H1 (cell line): Measurements from ENCODE around the gene TSPEAR. TPM values are rescaled to one million over a fixed set of nuclear protein-coding genes. Genes with fewer than 3 reads are reported as not detected.

Experiments used
- CTCF ChIA-PET: fragments of 300-600 bp; sonication (Branson Sonifier 250); formaldehyde crosslinking; loops from one replicate; lab custom pipeline; 2021; ENCODE audit not compliant: partially characterized antibody; lab: Charles Lee
- POLR2A ChIA-PET: fragments of 300-600 bp; sonication (Branson Sonifier 250); formaldehyde crosslinking; loops from one replicate; lab custom pipeline; 2021; ENCODE audit warnings: inconsistent platforms; ENCODE audit not compliant: partially characterized antibody; lab: Charles Lee
- DNase-seq, 2 experiments: peaks; one replicate each; pipeline versions ENCODE4 v3.0.0 to v3.0.0-alpha.2; 2010 to 2022; ENCODE audit warnings: low spot score in 2 of 2, low read depth in 1 of 2, mixed read lengths in 1 of 2
- FAIRE-seq: peaks from 2 replicates; lab custom pipeline; 2011; peaks lifted over from hg19 to GRCh38; lab: Jason Lieb, UNC
- H2AFZ ChIP-seq: 2 replicates; pipeline ENCODE4 v1.8.1; 2012; ENCODE audit warnings: low read length, inconsistent platforms
- H2AK5ac ChIP-seq: 2 replicates; pipeline ENCODE4 v1.6.1; 2013; ENCODE audit warnings: low read depth, low read length
- H2BK120ac ChIP-seq: replicated peaks from 2 replicates; pipeline ENCODE3; 2013; ENCODE audit warnings: low read depth, low read length, inconsistent platforms
- H2BK12ac ChIP-seq: 2 replicates; pipeline ENCODE4 v1.6.1; 2013; ENCODE audit warnings: low read depth, low read length
- H2BK15ac ChIP-seq: 2 replicates; pipeline ENCODE4 v1.6.1; 2013; ENCODE audit warnings: low read length
- H2BK20ac ChIP-seq: 2 replicates; pipeline ENCODE4 v1.6.1; 2013; ENCODE audit warnings: low read length
- H2BK5ac ChIP-seq: 2 replicates; pipeline ENCODE4 v1.6.1; 2013; ENCODE audit warnings: low read depth, low read length
- H3K14ac ChIP-seq: 2 replicates; pipeline ENCODE4 v1.6.1; 2013; ENCODE audit warnings: inconsistent platforms; ENCODE audit not compliant: insufficient read length
- H3K18ac ChIP-seq: 2 replicates; pipeline ENCODE4 v1.6.1; 2013; ENCODE audit warnings: low read length; ENCODE audit errors: extremely low read depth
- H3K23ac ChIP-seq: 2 replicates; pipeline ENCODE4 v1.6.1; 2013; ENCODE audit warnings: inconsistent platforms; ENCODE audit not compliant: insufficient read length
- H3K23me2 ChIP-seq: 2 replicates; pipeline ENCODE4 v1.6.1; 2013; ENCODE audit warnings: low read depth, low read length
- H3K27ac ChIP-seq: 2 replicates; pipeline ENCODE4 v1.6.1; 2011; ENCODE audit warnings: low read depth, low read length, inconsistent platforms
- H3K27me3 ChIP-seq, 4 experiments: replicated peaks in 1 of 4; 1 replicate in 1 of 4; 2 replicates in 3 of 4; pipeline versions ENCODE4 v1.6.1 to v1.8.1; 2011 to 2013; ENCODE audit warnings: low read length in 3 of 4, mild to moderate bottlenecking in 3 of 4, inconsistent platforms in 2 of 4, mixed read lengths in 2 of 4, moderate library complexity in 1 of 4; ENCODE audit not compliant: control insufficient read depth in 3 of 4, insufficient read depth in 3 of 4; ENCODE audit errors: extremely low read depth in 1 of 4
- H3K36me3 ChIP-seq, 4 experiments: 2 replicates each; pipeline versions ENCODE4 v1.6.1 to v1.8.1; 2011 to 2013; ENCODE audit warnings: mild to moderate bottlenecking in 4 of 4, low read length in 3 of 4, moderate library complexity in 2 of 4, control low read depth in 1 of 4, inconsistent platforms in 1 of 4; ENCODE audit not compliant: insufficient read depth in 4 of 4, control insufficient read depth in 2 of 4
- H3K4ac ChIP-seq: replicated peaks from 2 replicates; pipeline ENCODE3; 2013; ENCODE audit warnings: low read length, low read depth, mixed read lengths, inconsistent platforms; ENCODE audit not compliant: insufficient read length
- H3K4me1 ChIP-seq, 4 experiments: replicated peaks in 1 of 4; 1 replicate in 1 of 4; 2 replicates in 3 of 4; pipeline versions ENCODE4 v1.6.1 to v1.8.1; 2011 to 2013; ENCODE audit warnings: low read length in 3 of 4, inconsistent platforms in 2 of 4, mixed read lengths in 1 of 4; ENCODE audit not compliant: insufficient read depth in 4 of 4, control insufficient read depth in 3 of 4
- H3K4me2 ChIP-seq, 2 experiments: 2 replicates each; pipeline versions ENCODE4 v1.6.1 to v1.8.1; 2011 to 2013; ENCODE audit warnings: low read depth in 2 of 2, low read length in 2 of 2, control low read depth in 1 of 2, inconsistent platforms in 1 of 2, mild to moderate bottlenecking in 1 of 2; ENCODE audit not compliant: insufficient read depth in 1 of 2
- H3K4me3 ChIP-seq, 4 experiments: fragments of 200-600, 300-600 bp in 1 of 4; sonication (generic), shearing (Covaris generic), sonication (Bioruptor Twin) in 1 of 4; 2 replicates each; pipeline versions ENCODE4 v1.5.1 to v1.8.1; 2011 to 2016; ENCODE audit warnings: low read length in 4 of 4, low read depth in 3 of 4, control low read depth in 2 of 4, inconsistent platforms in 2 of 4, mild to moderate bottlenecking in 2 of 4, mixed read lengths in 1 of 4, moderate library complexity in 1 of 4; ENCODE audit not compliant: insufficient read depth in 2 of 4; ENCODE audit errors: extremely low read depth in 1 of 4
- H3K56ac ChIP-seq: replicated peaks from 2 replicates; pipeline ENCODE3; 2013; ENCODE audit warnings: low read depth, mild to moderate bottlenecking, mixed read lengths, low read length, inconsistent platforms; ENCODE audit not compliant: insufficient read length
- H3K79me1 ChIP-seq: 2 replicates; pipeline ENCODE4 v1.6.1; 2013; ENCODE audit warnings: low read depth, low read length, control low read depth
- H3K79me2 ChIP-seq, 2 experiments: 2 replicates each; pipeline versions ENCODE4 v1.6.1 to v1.8.1; 2012 to 2013; ENCODE audit warnings: low read length in 2 of 2, mild to moderate bottlenecking in 2 of 2, inconsistent platforms in 1 of 2; ENCODE audit not compliant: insufficient read depth in 2 of 2, control insufficient read depth in 1 of 2
- H3K9ac ChIP-seq, 4 experiments: replicated peaks in 1 of 4; 1 replicate in 1 of 4; 2 replicates in 3 of 4; pipeline versions ENCODE4 v1.6.1 to v1.8.1; 2011 to 2013; ENCODE audit warnings: low read depth in 3 of 4, low read length in 3 of 4, control low read depth in 2 of 4, mild to moderate bottlenecking in 2 of 4, moderate library complexity in 2 of 4, inconsistent platforms in 1 of 4; ENCODE audit errors: extremely low read depth in 1 of 4
- H3K9me3 ChIP-seq, 2 experiments: 2 replicates each; pipeline versions ENCODE4 v1.6.1 to v1.8.1; 2012 to 2013; ENCODE audit warnings: mild to moderate bottlenecking in 2 of 2, moderate library complexity in 2 of 2, control low read depth in 1 of 2, inconsistent platforms in 1 of 2, low read depth in 1 of 2, low read length in 1 of 2, mixed read lengths in 1 of 2; ENCODE audit not compliant: insufficient read depth in 2 of 2
- H4K20me1 ChIP-seq, 2 experiments: replicated peaks in 1 of 2; 2 replicates each; pipeline versions ENCODE3 to v1.8.1; 2011 to 2013; ENCODE audit warnings: inconsistent platforms in 2 of 2, low read length in 2 of 2, mild to moderate bottlenecking in 1 of 2; ENCODE audit not compliant: insufficient read depth in 2 of 2, control insufficient read depth in 1 of 2
- H4K5ac ChIP-seq: 2 replicates; pipeline ENCODE4 v1.6.1; 2013; ENCODE audit warnings: low read length, low read depth, mixed read lengths, inconsistent platforms; ENCODE audit not compliant: insufficient read length
- H4K8ac ChIP-seq: 2 replicates; pipeline ENCODE4 v1.8.0; 2013; ENCODE audit warnings: mild to moderate bottlenecking, moderate library complexity, low read length, inconsistent platforms; ENCODE audit not compliant: insufficient read depth; ENCODE audit errors: extremely low read depth
- H4K91ac ChIP-seq: replicated peaks from 2 replicates; pipeline ENCODE3; 2013; ENCODE audit warnings: low read length, mixed read lengths, inconsistent platforms; ENCODE audit not compliant: insufficient read length
- CHD2 ChIP-seq: IDR thresholded peaks from 2 replicates; pipeline ENCODE4 v1.6.1; 2012; ENCODE audit warnings: low read length, improper control_type of control experiment
- EP300 ChIP-seq, 2 experiments: IDR thresholded peaks; 1 replicate in 1 of 2; 2 replicates in 1 of 2; pipeline ENCODE4 v1.6.1; 2011 to 2012; ENCODE audit warnings: low read depth in 2 of 2, low read length in 2 of 2, mild to moderate bottlenecking in 2 of 2, borderline replicate concordance in 1 of 2, inconsistent platforms in 1 of 2, moderate library complexity in 1 of 2
- FOSL1 ChIP-seq: IDR thresholded peaks from 2 replicates; pipeline ENCODE4 v1.6.1; 2011; ENCODE audit warnings: mild to moderate bottlenecking, low read depth, low read length, moderate library complexity; ENCODE audit not compliant: insufficient read depth
- PHF8 ChIP-seq: fragments of 200-600 bp; sonication (generic); conservative IDR thresholded peaks from 2 replicates; pipeline ENCODE4 v1.7.1; 2012; ENCODE audit warnings: low read depth, mild to moderate bottlenecking, inconsistent platforms, low read length, moderate library complexity
- TBP ChIP-seq: IDR thresholded peaks from 2 replicates; pipeline ENCODE4 v1.6.1; 2011; ENCODE audit warnings: low read depth, low read length, improper control_type of control experiment
- WGBS, 2 experiments: shearing (Covaris generic) in 1 of 2; methylation state at CpG; one replicate each; pipeline versions ENCODE4 v1.1.6 to v1.1.7; 2013 to 2015; ENCODE audit warnings: low lambda C conversion rate in 2 of 2, mixed read lengths in 2 of 2, inconsistent platforms in 1 of 2, low coverage in 1 of 2, missing lambda C conversion rate in 1 of 2; ENCODE audit not compliant: insufficient replicate concordance in 2 of 2, insufficient coverage in 1 of 2, insufficient read length in 1 of 2; ENCODE audit errors: extremely low coverage in 1 of 2, missing lambda C conversion rate in 1 of 2; 5-methylcytosine and 5-hydroxymethylcytosine counted together
- polyA plus RNA-seq, 7 experiments: library from polyadenylated mRNA; depleted of rRNA in 3 of 7; stranded (reverse) in 5 of 7; unstranded in 2 of 7; fragments of >200 nt in 5 of 7; fragments of 200-250 nt in 2 of 7; gene quantifications; 1 replicate in 5 of 7; 2 replicates in 1 of 7; 4 replicates in 1 of 7; pipeline versions ENCODE4 v1.2.1 to v1.2.3, GENCODE V29; 2011 to 2013; ENCODE audit warnings: missing spikeins in 2 of 7, mixed read lengths in 2 of 7
- total RNA-seq: library from RNA; stranded (reverse); fragmentation: NEBNext Ultra II Directional; extraction: Animal tissue kit (Norgen Biotek cat#: 25700); gene quantifications from 2 replicates; pipeline ENCODE4 v1.2.1, GENCODE V29; 2021
- TF ChIP-seq, protein P1 (sequence below): IDR thresholded peaks from 2 replicates; pipeline ENCODE4 v1.6.1; 2012; ENCODE audit warnings: low read length, inconsistent platforms

TSPEAR gene
- total and polyA plus RNA-seq, 2 of the 8 experiments (the other 6 are each of a cell fraction or from before 2014, with no cell fraction given): 0.58 to 0.89 TPM

DNA sequence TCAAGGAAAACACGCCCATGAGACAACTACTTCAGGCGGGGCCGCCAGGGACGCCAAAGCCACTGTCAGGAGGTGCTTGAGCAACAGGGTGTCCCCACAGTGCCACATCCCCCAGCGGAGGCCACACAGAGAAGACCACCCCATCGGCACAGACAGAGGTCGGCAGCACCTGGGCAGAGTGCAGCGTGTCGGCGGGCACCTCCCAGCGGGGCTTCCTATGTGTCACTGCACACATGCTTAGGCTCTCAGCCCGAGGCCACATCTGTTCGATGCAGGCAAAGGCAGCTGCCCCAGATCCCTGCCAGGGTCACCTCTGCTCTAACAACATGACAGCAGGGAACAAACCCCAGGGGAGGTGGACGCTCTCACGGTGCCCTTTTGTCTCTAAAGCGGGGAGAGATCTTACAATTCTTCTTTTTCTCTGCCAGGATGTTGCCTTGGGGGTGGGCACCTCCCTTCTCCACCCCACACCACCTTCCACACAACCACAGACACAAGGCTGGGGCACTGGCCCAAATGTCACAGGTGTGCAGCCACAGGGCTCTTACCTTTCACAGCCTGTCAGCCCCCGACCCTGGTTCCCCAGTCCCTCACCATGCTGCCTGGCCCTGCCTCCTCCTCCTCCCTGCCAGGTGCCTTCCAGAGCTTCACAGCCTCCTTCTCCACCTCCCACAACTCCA lies 95.3 kb downstream of the TSPEAR start:
- Histone ChIP-seq H2BK15ac (peak overlapping the region; percentile 88; the same call in 1 of the 2 replicates), H4K5ac (no peak overlapping the region), H3K56ac (no peak overlapping the region), H3K14ac (no peak overlapping the region), H3K4me2 (no peak overlapping the region), H2BK5ac (peak overlapping the region; percentile 60; the same call in 1 of the 2 replicates), H3K23me2 (no peaks in the 10 kb centered on the region), H3K27ac (no peak overlapping the region), H2AK5ac (no peak overlapping the region), H2BK20ac (peak overlapping the region; percentile 66; the same call in 1 of the 2 replicates), H3K27me3 (no peaks in the 10 kb centered on the region), H3K4me1 (peaks cover 0 to 6% (median 2%) of the 10 kb centered on the region in 4 experiments; a peak in 4 of 7 replicates), H2AFZ (no peak overlapping the region), H3K4me3 (no peak overlapping the region), H3K79me1 (no peaks in the 10 kb centered on the region; the same call in 1 of the 2 replicates), H4K8ac (peak overlapping the region; percentile 48), H2BK12ac (peak overlapping the region; percentile 84; the same call in 1 of the 2 replicates), H3K23ac (no peak overlapping the region), H3K18ac (peak overlapping the region; percentile 32; the same call in 1 of the 2 replicates), H4K91ac (peak overlapping the region; percentile 69), H3K9ac (no peak overlapping the region), H3K36me3 (no peaks in the 10 kb centered on the region), H4K20me1 (peaks cover 0 to 1% of the 10 kb centered on the region in 2 experiments), H3K79me2 (no peaks in the 10 kb centered on the region), H3K4ac (peak overlapping the region; percentile 76), H2BK120ac (no peak overlapping the region), H3K9me3 (peaks cover 12 to 13% of the 10 kb centered on the region in 2 experiments)
- 91% methylated on average over 16 of the region's 17 CpGs; no CpG with 5 or more reads in 1 of the 2 experiments for WGBS, 2 experiments
- ChIA-PET CTCF (interaction anchor here (0.9 to 4.0 kb wide), 7 partner anchors 10 to 183 kb away, joined by 3 to 16 read pairs (median 4); partner anchors contain the start of genes KRTAP10-5 and KRTAP10-9), POLR2A (interaction anchor here (0.7 to 1.7 kb wide), 3 partner anchors 88 to 96 kb away, joined by 3 read pairs; no protein-coding TSS in a partner anchor)
- DNase-seq: peak in 1 of 2 experiments; percentile 43
- FAIRE-seq: no peak
- TF ChIP-seq TBP: no peak
- TF ChIP-seq CHD2: no peak
- TF ChIP-seq, protein P1, sequence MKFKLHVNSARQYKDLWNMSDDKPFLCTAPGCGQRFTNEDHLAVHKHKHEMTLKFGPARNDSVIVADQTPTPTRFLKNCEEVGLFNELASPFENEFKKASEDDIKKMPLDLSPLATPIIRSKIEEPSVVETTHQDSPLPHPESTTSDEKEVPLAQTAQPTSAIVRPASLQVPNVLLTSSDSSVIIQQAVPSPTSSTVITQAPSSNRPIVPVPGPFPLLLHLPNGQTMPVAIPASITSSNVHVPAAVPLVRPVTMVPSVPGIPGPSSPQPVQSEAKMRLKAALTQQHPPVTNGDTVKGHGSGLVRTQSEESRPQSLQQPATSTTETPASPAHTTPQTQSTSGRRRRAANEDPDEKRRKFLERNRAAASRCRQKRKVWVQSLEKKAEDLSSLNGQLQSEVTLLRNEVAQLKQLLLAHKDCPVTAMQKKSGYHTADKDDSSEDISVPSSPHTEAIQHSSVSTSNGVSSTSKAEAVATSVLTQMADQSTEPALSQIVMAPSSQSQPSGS: no peak
- TF ChIP-seq EP300 (IDR thresholded peaks at IDR 0.05; ENCODE audit: borderline replicate concordance in 1 of 2, low read depth in 2 of 2, low read length in 2 of 2): no peak
- no peak for TF ChIP-seq PHF8
- no peak for TF ChIP-seq FOSL1
